Fibroblast of lung (primary cell): ENCODE data around the gene BTK.

Source experiments
- EZH2 ChIP-seq: IDR thresholded peaks from 2 replicates; pipeline ENCODE4 v1.5.1; 2012; ENCODE audit warnings: low read length, control low read depth, mild to moderate bottlenecking; ENCODE audit errors: missing control alignments
- TF ChIP-seq, protein P1 (sequence below), 2 donors: IDR thresholded peaks in 1 of 2; conservative IDR thresholded peaks in 1 of 2; 1 replicate in 1 of 2; 2 replicates in 1 of 2; pipeline ENCODE4 v1.5.1; 2011 to 2012; ENCODE audit warnings: low read length in 2 of 2, control low read depth in 1 of 2, inconsistent platforms in 1 of 2, low read depth in 1 of 2, mild to moderate bottlenecking in 1 of 2

DNA sequence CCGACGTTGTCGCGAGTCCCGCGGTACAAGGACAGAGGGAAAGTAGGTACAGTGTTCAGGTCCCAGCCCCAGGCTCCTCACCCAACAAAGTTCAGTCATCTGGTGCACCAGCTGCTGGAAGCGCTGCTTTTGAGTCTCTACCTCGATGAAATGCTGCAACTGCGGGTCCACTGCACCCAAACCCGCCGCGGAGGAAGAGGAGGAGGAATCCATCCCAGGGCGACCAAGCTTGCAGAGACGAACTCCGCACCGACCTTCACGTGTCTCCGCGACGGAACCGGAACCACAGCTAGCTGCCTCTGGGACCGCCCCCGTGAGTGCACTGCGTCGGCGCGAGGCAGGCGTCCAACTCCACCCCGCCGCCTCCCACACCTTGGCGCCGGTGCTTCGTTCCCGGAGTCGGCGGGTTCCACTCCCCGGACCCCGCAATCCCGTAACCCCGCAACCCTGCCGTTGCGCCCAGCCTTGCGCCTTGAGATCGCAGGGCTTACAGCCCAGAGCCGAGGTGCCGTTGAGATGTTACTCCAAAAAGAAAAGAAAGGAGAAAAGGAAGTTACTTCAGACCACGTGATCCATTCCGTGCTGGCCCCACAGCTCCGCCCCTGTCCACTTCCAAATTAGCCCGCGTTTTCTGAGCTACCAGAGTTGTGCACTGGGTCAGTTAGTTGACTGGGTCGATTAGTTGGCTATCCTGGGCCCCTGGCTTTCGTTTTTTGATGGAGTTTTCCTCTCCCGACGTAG is 37.4 kb downstream of the BTK start, which contains the start of gene TIMM8A:
- TF ChIP-seq, protein P1, sequence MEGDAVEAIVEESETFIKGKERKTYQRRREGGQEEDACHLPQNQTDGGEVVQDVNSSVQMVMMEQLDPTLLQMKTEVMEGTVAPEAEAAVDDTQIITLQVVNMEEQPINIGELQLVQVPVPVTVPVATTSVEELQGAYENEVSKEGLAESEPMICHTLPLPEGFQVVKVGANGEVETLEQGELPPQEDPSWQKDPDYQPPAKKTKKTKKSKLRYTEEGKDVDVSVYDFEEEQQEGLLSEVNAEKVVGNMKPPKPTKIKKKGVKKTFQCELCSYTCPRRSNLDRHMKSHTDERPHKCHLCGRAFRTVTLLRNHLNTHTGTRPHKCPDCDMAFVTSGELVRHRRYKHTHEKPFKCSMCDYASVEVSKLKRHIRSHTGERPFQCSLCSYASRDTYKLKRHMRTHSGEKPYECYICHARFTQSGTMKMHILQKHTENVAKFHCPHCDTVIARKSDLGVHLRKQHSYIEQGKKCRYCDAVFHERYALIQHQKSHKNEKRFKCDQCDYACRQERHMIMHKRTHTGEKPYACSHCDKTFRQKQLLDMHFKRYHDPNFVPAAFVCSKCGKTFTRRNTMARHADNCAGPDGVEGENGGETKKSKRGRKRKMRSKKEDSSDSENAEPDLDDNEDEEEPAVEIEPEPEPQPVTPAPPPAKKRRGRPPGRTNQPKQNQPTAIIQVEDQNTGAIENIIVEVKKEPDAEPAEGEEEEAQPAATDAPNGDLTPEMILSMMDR (conservative IDR thresholded peaks at IDR 0.05 in 1 of 2, IDR thresholded peaks at IDR 0.05 in 1 of 2; ENCODE audit: low read depth in 1 of 2, low read length in 2 of 2) = no peak
- no peak for TF ChIP-seq EZH2
